GM19351 (cell line): Measurements from ENCODE around the gene RNF38.
"Not testable (repeated sequence)": the region's sequence is repeated elsewhere in the genome, so short reads cannot be mapped to it uniquely, and the experiment has no call there.

Experiments used
- ATAC-seq: cut with Tn5 transposase; IDR thresholded peaks from one replicate; pipeline ENCODE4 v1.9.1; 2021; ENCODE audit warnings: mild to moderate bottlenecking, moderate library complexity; ENCODE audit not compliant: unreplicated experiment

The RNF38 gene

DNA sequence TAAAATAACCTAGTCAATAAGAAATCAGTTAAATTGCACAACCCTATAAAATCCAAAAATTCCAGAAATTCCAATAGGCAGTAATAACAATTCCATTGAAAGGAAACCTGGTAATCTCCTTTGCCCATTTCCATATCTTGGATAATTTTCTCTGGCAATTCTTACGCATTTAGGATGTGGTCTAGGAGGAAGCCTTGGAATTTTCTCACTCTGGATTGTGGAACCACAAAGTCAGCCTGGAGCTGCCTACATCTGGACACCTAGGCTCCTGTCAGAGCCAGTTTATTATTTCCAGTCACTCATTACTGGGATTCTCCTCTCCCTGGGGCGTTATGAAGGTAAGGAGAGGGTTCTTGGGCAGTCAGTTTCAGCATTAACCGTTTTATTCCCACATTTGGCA, 101.5 kb downstream of the RNF38 start:
- ATAC-seq = no peak

DNA sequence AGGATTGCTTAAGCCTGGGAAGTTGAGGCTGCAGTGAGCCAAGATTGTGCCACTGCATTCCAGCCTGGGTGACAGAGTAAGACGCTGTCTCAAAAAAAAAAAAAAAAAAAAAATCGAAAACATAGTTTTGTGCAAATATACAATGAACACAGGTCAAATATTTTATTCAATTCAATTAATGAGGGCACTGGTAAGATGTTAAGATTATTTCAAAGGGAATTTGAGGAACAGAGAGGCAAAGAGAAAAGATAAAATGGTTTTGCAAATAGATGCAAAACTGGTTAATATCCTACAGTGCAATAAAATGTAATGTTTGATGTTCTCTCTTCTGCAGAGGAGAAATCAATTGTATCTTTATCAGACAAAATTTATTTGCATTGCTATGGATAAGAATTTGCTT, 102.3 kb downstream of the RNF38 start:
- ATAC-seq = no peak

DNA sequence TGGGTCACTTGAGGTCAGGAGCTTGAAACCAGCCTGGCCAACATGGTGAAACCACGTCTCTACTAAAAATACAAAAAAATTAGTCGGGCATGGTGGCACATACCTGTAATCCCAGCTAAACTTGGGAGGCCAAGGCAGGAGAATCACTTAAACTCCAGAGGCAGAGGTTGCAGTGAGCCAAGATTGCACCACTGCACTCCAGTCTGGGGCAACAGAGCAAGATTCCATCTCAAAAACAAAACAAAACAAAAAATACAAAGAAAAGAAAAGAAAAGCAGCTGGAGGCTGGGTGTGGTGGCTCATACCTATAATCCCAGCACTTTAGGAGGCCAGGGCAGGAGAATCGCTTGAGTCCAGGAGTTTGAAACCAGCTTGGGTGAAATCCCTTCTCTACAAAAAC, 105.1 kb downstream of the RNF38 start:
- not testable (repeated sequence) for ATAC-seq

DNA sequence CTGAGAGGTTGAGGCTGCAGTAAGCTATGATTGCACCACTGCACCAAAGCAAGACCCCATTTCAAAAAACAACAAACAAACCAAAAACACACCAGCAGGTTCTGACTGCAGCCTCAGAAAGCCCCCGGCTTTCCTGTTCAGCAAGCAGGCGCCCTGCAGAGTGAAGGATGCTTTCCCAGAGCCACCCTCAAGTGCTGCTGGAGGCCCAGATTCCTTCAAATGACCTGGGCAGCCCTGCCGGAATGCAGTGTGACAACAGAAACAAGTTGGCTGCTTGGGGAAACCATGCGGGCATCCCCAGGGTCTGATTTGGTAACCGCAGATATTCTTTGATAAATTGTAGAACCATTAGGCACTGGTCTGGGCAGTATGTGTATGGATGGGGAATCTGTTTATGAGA, 106.2 kb downstream of the RNF38 start:
- no peak for ATAC-seq

DNA sequence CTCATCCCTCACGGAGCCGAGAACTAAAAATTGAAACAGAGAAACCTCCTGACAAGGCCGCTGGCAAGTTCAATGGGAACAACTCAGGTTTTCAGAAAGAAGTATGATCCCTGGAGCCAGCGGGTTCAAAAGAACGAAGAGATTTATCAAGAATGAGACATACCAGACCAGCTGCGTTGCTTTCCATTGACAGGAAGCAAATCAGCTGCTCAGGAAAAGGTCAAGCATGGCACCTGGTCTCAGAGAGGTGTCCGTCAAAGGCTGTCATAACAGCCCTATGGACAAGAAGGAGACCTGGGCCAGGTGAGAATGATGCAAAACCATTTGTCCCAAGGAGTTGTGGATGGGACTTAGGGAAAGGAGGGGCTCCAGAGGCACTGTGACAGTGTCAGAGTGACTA, 106.9 kb downstream of the RNF38 start:
- ATAC-seq = no peak

DNA sequence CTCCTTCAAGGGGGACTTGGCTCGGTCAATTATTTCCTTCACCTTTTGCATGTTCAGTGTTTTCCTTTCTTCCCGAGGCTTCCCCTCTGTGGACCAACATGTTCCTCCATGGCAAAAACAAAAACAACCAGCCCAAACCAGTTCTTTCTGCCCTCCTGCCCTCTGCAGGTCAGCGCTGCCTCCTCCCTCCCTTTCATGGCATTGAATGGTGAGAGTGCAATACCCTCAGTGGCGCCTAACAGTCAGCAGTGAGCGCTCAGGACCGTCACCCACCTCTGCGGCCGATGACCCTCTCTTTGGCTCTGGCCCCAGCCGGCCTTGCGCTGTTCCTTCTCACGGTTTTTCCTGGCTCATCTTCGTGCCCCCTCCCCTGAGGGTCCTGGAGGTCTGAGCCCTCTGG, 107.4 kb downstream of the RNF38 start:
- ATAC-seq = no peak

DNA sequence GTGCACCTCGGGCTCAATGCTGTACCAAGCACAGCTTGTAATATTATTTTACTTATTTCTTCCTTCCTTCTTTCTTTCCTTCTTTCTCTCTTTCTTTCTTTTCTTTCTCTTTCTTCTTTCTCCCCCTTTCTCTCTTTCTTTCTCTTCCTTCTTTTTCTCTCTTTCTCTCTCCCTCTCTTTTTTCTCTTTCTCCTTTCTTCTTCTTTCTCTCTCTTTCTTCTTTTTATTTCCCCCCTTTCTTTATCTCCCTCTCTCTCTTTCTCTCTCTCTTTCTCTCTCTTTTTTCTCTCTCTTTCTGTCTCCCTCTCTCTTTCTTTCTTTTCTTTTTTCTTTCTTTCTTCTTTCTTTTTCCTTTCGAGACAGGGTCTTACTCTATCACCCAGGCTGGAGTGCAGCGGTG, 109.1 kb downstream of the RNF38 start:
- ATAC-seq = no peak

DNA sequence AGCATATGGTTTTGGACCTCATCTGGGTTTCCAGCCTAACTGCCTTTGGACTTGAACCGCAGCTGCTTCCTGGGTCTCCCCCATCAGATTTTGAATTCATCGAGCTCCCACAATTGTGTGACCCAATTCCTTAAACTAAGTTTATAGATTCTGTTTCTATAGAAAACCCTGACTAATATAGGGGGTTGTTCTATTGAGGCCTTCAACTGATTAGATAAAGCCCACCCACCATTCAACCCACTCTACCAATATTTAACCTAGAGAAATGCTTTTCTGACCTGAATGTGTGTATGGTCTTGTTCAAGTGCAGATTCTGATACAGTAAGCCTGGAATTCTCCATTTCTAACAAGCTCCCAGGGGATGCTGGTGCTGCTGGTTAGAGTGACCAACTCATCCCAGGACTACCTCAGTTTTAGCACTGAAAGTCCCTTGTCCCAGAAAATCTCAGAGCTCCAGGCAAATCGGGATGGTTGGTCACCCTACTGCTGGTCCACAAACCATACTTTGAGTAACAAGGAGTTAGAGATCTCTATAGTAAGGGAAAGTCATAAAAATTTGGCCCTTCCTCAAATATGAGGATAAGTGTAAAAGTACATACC, 110.1 kb downstream of the RNF38 start:
- ATAC-seq = no peak

DNA sequence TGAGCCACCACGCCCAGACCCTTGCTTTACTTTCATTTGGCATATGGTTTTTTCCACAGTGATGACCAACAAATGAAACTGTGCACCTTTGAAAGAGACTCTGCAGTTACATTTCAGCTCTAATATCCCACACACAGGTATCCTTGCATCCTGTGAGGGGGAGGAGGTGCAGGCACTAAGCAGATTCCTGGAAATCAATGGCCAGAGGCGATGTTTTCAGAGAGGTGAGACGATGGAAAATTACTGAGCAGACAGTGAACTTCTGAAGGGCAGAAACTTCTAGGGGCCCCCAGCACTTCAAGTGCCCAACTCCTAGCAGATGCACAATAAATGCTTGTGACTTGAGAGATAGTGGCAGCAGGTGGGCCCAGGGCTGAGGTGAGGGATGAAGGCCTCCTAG, 112.0 kb downstream of the RNF38 start:
- ATAC-seq = no peak
